Activated CD8-positive, alpha-beta memory T cell treated with anti-CD3 and anti-CD28 coated beads for 36 hours (primary cell): ENCODE data around the gene TMA7B. TPM values are rescaled to one million over a fixed set of nuclear protein-coding genes. Genes with fewer than 3 reads are reported as not detected.

Source experiments
- CTCF ChIA-PET: fragments of 350-600 bp; sonication (Branson Sonifier 250); formaldehyde crosslinking; loops from one replicate; lab custom pipeline; 2021; ENCODE audit warnings: antibody characterized with exemption; lab: Charles Lee
- POLR2A ChIA-PET: fragments of 350-600 bp; sonication (Branson Sonifier 250); formaldehyde crosslinking; loops from one replicate; lab custom pipeline; 2021; ENCODE audit warnings: antibody characterized with exemption; lab: Charles Lee
- total RNA-seq, 2 experiments: library from RNA; stranded (reverse); gene quantifications; one replicate each; pipeline ENCODE4 v1.2.3, GENCODE V29; 2021

TMA7B gene
- total RNA-seq, 2 experiments from 2014 or later: 0.75 to 1.2 TPM

- POLR2A ChIA-PET: interaction anchor here (0.6 to 0.8 kb wide), 3 partner anchors 9 to 573 kb away, joined by 3 to 11 read pairs (median 5); no protein-coding TSS in a partner anchor
- CTCF ChIA-PET: interaction anchor here (1.2 kb wide), 1 partner anchor 28 kb away, joined by 3 read pairs; no protein-coding TSS in a partner anchor
Observed at GRCh38 chr22:39960791-39961746, 872 bp downstream of the TMA7B start.

GRCh38 chr22:39962071-39962470 is 1.9 kb downstream of the TMA7B start:
- POLR2A ChIA-PET: no interaction called here
- CTCF ChIA-PET: no interaction called here

GRCh38 chr22:39965748-39966147 is 5.6 kb downstream of the TMA7B start:
- ChIA-PET CTCF (interaction anchor here (0.7 to 1.4 kb wide), 2 partner anchors 29 to 431 kb away, joined by 3 to 5 read pairs; partner anchors contain the start of gene FAM83F), POLR2A (no interaction called here)

- POLR2A ChIA-PET: no interaction called here
- CTCF ChIA-PET: interaction anchor here (0.7 kb wide), 1 partner anchor 28 kb away, joined by 3 read pairs; the partner anchor contains the start of gene FAM83F
Observed at GRCh38 chr22:39966470-39966869, 6.3 kb downstream of the TMA7B start.

- ChIA-PET POLR2A (no interaction called here), CTCF (no interaction called here)
Observed at GRCh38 chr22:39967103-39967829, 7.1 kb downstream of the TMA7B start.

- CTCF ChIA-PET: no interaction called here
- POLR2A ChIA-PET: interaction anchor here (0.7 kb wide), 1 partner anchor 114 kb away, joined by 3 read pairs; no protein-coding TSS in a partner anchor
Observed at GRCh38 chr22:39967996-39968972, 8.1 kb downstream of the TMA7B start.

GRCh38 chr22:39970742-39971141 is 10.5 kb downstream of the TMA7B start:
- ChIA-PET POLR2A (no interaction called here), CTCF (no interaction called here)

GRCh38 chr22:39972641-39973040 is 12.4 kb downstream of the TMA7B start:
- POLR2A ChIA-PET: interaction anchor here (0.6 kb wide), 2 partner anchors 14 to 39 kb away, joined by 3 to 6 read pairs; no protein-coding TSS in a partner anchor
- CTCF ChIA-PET: no interaction called here

GRCh38 chr22:39973656-39974055 is 13.5 kb downstream of the TMA7B start:
- CTCF ChIA-PET: interaction anchor here (0.6 to 1.3 kb wide), 3 partner anchors 11 to 52 kb away, joined by 3 to 5 read pairs (median 4); no protein-coding TSS in a partner anchor

GRCh38 chr22:39974065-39974464 is 13.9 kb downstream of the TMA7B start:
- CTCF ChIA-PET: interaction anchor here (0.6 to 1.3 kb wide), 3 partner anchors 10 to 51 kb away, joined by 3 to 5 read pairs (median 4); no protein-coding TSS in a partner anchor
- POLR2A ChIA-PET: no interaction called here

More at GRCh38 chr22:39973656-39974055, 13.5 kb downstream of the TMA7B start:
- POLR2A ChIA-PET: no interaction called here

- ChIA-PET POLR2A (no interaction called here), CTCF (no interaction called here)
Observed at GRCh38 chr22:39979048-39979447, 18.9 kb downstream of the TMA7B start.

- POLR2A ChIA-PET: no interaction called here
- CTCF ChIA-PET: no interaction called here
Observed at GRCh38 chr22:39979458-39979857, 19.3 kb downstream of the TMA7B start.

GRCh38 chr22:39980596-39980995 is 20.4 kb downstream of the TMA7B start:
- CTCF ChIA-PET: no interaction called here
- POLR2A ChIA-PET: no interaction called here

GRCh38 chr22:39983346-39983745 is 23.1 kb downstream of the TMA7B start:
- ChIA-PET POLR2A (no interaction called here), CTCF (no interaction called here)

- CTCF ChIA-PET: interaction anchor here (0.5 to 0.6 kb wide), 2 partner anchors 10 to 429 kb away, joined by 3 to 4 read pairs; no protein-coding TSS in a partner anchor
- POLR2A ChIA-PET: no interaction called here
Observed at GRCh38 chr22:39984006-39984405, 23.8 kb downstream of the TMA7B start.

- ChIA-PET CTCF (no interaction called here), POLR2A (no interaction called here)
Observed at GRCh38 chr22:39984746-39985145, 24.5 kb downstream of the TMA7B start.

GRCh38 chr22:39985383-39986035 is 25.3 kb downstream of the TMA7B start:
- POLR2A ChIA-PET: no interaction called here
- CTCF ChIA-PET: no interaction called here
